ENCODE results near the gene SMAD5.

SMAD5 gene

GRCh38 chr5:136228136-136228757, 95.6 kb downstream of the SMAD5 start:
- no peak for DNase-seq

DNA sequence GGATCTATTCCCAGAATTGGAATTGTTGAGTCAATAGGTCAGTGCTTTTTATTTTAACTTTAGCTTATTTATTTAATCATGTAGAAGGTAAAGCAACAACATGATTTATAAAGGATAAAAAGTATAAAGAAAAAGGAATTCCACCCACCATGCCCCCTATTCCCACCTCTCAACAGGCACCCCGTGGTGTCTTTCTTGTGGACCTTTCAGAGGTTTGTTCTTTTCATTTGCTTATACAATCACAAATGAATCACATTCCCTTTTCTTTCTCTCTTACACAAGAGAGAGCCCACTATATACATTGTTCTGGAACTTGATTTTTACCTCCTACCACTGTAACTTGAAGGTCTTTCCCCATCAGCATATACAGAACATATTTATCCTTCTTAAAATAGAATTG, 97.5 kb downstream of the SMAD5 start:
- no peak for DNase-seq

GRCh38 chr5:136232316-136232715, 99.7 kb downstream of the SMAD5 start:
- no peak for DNase-seq

All from NCI-H774 (cell line).